Activated effector memory CD4-positive, alpha-beta T cell treated with Interleukin-2 at 50 U/mL for 16 hours (primary cell): ENCODE measurements around the gene SNED1.

Experiments
- DNase-seq: peaks from one replicate; pipeline ENCODE4 v3.0.0-alpha.2; 2020

The SNED1 gene

DNA sequence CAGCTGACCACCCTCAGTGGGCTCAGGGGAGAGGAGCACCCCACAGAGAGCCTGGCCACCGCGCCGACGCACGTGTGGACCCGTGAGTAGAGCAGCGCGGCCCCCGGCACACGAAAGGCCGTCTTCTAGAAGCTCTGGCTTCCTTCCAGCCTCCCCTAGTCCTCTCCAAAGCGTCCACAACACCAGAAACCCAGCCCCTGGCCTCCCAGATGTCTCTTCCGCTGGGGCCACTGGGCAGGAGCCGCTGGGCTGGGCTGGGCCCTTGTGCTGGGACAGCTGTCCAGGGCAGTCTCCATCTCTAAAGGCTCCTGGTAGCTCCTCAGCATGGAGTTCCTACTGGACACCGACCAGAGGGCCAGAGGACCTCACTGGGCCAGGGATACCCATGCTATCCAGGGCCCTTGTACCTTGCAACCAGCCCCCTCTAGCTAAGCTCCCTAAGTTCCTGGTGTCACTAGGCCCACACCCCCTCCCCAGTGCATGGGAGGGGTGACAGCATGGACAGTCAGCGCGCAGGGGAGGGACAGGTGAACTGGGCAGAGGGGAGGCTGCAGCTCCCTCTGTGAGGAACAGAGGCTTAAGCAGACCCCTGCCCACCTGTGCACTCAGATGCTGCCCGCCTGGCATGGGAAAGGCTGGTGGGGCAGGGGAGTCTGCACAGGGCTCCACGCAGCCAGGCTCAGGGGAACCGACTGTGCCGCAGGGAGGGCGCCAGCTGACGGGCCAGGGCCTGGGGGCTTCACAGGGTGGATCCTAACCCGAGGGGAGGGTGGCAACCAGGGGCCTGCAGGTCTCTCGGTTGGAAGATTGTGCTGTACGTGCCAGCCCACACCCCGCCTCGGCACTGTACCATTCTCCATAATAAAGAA is 70.8 kb downstream of the SNED1 start:
- no peak for DNase-seq

DNA sequence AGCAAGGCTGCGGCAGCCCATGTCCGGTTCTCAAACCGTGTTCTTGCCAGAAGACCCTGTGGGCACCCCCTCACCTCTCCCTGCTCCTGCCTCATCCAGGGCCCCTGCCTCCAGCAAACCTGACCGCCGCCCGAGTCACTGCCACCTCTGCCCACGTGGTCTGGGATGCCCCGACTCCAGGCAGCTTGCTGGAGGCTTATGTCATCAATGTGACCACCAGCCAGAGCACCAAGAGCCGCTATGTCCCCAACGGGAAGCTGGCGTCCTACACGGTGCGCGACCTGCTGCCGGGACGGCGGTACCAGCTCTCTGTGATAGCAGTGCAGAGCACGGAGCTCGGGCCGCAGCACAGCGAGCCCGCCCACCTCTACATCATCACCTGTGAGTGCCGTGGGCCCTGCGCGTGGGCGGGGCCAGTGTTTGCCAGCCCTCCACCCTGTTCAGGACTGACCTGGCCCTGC is 71.4 kb downstream of the SNED1 start:
- no peak for DNase-seq

DNA sequence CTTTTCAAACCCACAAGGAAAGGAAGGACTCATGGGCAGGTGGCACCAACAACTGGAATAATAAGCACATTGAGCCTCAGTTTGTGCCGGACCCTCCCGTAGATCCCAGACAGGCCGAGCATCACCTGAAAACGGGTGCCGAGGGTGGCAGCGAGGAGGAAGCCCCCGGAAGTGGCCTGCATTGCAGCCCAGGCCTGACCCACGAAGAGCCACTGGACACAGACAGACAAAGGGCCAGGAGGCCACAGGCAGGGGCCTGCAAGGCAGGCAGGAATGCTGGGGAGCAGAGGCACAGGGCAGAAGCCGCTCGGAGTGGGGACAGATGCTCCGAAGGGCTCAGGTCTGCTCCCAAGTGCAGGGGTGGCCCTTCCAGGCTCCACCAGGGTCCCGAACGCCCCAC is 71.9 kb downstream of the SNED1 start:
- DNase-seq = no peak

DNA sequence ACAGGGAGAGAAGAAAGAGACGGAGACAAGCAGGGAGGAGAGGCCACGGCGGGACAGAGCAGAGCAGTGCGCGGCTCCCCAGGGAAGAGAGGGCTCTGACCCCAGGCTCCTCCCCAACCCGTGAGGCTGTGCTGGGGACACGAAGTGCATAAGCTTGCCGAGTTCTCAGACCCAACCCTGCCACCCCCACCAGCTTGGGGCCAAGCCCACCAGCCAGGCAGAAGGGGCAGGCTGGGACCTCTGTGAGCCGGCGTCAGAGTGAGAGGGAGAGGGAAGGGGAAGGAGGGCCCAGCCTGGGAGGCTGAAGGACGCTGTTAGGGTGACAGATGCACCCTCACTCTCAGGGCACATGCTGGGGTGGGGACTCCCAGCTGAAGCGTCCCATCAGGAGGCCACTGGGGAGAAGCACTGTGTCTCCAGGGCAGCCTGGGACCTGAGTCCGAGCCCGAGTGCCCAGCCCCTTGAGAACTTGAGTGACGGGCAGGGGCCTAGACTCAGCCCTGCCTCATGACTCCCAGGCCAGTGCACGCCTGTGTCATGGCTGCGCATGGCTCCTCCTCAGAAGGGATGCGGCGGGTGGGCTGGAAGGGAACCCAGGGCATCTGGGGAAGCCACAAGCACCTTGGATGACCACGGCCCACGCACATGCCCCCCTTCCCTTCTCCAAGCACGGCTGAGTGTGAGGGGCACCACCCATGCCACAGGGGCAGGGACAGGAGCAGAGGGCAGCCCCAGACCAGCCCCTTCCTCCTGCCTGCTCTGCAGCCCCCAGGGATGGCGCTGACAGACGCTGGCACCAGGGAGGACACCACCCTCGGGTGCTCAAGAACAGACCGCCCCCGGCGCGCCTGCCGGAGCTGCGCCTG is 72.6 kb downstream of the SNED1 start:
- no peak for DNase-seq

DNA sequence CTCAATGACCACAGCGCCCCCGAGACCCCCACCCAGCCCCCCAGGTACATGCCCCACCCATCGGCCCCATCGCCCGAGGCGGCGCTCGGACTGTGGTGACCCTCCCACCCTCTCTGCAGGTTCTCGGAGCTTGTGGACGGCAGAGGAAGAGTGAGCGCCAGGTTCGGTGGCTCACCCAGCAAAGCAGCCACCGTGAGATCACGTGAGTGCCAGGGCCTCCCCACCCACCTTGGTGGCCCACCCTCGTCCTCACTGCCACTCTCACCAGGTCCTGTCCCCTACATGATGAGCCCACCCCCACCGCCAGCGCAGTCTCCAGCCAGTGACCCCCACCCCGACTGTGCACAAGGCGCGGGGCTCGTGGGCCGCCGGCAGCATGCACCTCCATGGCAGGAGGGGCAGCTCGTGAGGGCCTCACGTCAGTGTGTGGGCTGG is 73.3 kb downstream of the SNED1 start:
- DNase-seq = no peak

DNA sequence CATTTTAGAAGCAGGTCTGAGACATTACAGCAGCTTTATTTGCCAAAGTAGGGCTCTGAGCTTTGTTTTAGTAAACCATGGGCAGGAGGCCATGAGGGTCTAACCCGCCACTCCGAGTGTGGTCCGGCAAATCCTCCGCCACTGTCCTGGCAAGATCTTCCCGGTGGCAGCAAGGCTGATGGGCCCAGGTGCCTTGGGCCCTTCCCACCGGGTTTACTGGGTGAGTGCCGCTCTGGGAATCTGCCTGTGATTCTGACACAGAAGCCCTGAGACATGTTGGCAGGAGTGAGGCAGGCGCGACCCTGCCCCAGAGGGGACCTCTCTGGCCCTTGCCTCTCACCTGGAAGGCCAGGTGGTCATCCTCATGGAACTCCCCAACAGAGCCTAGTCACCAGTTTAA is 73.7 kb downstream of the SNED1 start:
- DNase-seq = no peak

DNA sequence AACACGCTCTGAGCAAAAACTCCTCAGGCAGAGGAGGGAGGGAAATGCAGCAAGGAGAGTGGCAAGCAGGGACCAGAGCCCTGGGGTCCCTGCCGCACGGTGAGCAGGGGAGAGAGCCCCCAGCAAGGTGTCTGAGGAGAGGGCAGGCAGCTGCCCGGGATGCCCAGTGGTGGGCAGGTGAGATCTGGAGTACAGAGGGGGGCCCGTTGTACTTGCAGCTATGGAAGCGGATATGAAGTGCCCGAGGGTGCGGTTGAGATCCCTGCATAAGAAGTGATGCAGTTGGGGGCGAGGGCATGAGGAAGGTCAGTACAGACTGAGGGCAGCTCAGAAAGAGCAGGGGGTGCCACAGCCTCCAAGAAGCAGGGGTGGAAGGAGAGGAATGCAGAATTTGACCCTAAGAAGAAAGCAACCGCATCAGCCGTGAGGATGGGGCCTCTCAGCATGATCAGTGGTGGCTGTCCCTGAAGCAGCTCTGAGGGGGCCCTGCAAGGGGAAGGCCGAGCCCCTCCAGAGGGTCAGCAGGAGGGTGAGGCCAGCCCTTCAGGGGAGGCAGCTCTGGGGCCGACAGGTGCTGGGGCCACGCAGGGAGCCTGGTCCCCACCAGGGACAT is 74.2 kb downstream of the SNED1 start:
- no peak for DNase-seq

DNA sequence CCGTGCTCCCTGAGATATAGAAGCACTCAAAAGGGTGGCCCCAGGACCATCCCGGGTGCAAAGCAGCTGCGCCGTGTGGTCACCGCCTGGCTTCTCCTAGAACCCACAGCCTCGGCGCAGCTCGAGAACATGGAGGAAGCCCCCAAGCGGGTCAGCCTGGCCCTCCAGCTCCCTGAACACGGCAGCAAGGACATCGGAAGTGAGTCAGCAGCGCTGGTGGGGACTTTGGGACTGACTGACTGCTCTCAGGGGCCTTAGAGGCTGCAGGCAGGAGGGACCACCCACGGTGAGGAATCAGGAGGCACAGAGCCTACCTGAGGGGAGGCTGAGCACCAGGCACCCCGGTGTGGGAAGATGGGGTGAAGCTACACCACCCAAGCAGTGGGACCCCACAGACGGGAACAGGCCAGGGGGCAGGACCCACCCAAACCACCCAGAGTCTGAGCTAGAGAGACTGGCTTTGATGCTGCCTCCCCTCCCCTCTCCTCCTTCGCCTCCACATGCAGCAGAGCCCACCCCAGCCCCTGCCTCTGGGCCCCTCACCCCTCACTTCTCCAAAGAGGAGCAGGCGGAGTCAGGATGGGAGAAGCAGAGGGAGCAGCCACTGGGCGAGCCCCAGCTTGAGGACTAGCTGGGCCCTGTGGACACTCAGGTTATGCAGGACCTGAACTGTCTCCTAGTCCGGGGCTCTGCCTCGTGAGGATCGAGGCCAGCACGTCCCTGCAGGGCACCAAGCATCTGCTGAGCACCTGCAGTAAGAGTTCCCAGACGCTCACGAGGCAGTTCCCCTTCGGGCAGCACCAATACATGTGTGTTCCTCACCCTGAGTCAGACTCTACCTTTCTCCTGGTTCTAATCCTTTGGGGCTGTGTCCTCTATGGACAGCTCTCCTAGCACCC is 75.0 kb downstream of the SNED1 start:
- no peak for DNase-seq

DNA sequence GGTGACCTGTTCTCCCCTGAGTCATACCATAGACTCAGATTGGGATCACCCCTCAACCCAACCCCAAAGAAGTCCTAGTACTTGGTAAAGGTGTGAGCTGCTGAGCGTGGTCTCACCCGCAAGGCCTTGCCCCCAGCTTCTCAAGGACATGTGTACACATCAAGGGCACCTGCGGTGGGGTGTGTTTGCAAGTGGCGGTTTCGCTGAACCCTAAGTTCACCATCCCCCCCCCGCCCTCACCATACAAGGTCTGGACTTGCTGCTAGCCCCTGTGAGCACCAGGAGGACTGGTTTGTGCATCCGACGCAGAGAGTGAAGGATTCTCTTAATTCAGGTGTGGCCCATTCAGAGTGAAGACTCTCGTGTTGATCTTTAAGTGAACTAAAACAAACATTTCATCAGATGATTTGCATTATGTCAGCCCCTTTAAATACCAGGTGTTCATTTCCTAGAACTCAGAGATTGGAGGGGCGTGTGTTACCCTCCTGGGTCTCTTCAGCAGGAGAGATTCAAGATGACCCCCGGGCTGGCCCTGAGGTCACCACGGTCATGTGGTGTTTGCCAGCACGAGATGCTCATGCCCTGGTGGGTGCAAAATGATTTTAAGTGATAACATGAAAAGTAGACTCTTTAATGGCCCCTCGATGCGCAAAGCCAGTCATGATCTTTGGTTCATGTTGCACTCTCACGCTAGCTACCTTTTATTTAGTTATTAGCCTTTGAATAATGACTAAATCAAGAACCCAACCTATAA is 75.8 kb downstream of the SNED1 start:
- DNase-seq = no peak

DNA sequence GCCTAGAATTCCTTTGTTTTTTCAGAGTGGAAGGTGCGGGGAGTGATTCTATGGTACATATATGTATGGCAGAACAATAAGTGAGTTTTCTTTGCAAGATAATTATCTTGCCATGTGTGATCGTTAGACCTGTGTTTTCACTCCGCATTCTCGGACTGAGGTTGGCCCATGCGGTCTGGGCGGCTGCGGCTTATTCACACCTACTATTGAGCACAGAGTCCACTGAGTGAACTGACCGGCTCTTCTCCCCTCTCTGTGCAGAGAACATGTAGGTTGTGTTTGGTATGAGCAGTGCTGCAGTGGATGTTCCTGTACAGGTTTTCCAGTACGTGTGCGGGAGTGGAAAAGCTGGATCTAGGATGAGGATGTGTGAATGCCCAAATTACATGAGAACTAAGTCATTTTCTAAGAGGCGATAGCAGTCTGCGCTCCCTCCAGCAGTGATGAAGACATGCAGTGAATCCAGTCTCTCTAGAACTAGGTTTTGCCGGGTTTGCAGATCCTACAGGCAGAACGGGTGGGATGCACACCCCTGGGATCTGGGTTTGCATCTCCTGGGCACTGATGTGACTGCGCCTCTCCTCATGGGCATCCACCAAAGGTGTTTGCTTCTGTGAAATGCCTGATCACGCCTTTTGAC is 76.6 kb downstream of the SNED1 start:
- no peak for DNase-seq

DNA sequence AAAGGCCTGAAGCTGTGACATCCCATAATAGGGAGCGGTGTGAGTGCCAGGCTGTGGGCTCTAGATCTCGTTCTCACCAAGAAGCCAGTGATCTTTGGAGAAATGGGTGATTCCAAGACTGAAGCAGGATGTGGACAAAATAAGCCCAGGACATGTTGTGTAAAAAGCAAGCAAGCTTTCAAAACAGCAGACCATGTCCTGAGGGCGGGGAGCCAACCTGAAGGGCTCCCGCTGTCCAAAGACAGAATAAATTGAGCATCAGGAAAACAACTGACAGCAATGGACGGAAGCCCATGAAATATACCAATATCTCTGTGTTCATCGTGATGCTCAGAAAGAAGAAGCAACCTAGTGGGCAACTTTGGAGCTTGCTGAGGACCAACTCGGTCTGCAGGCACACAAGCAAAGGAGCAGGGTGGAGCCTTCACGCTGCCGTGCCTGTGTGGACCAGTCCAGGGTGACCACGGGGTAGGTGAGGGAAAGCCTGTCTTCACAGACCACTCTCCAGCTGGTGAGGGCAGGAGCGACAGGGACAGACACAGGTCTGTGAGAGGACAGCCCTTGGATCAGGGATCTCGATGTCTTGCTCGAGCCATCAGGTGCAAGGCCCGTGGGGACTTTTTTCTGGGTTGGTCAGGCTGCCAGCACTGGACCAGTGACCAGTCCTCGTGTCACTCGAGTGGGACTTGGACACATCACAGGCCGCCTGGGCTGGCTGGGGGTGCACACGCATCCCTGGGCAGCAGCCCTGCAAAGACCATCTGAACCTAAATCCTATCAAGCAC is 82.2 kb downstream of the SNED1 start:
- no peak for DNase-seq

DNA sequence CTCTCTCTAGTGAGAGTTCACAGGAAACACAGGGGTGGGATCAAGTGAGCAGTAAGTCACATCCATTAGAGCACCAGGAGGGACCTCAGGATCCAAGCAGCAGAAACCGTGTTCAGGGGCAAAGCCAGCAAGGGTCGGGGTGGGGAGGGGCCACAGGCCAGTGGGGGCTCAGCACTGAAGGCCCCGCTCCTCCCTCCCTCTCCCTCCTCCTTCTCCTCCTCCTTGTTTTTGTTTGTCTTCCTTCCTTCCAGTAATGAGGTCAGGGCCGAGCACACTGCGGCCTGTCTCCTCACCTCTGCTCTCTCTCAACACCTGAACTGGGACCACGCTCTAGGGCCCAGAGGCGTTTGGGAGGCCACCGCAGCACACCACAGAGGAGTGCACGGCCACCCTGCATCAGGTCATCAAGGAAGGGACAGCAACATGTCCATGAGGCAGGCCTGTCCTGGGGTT is 82.8 kb downstream of the SNED1 start:
- no peak for DNase-seq

DNA sequence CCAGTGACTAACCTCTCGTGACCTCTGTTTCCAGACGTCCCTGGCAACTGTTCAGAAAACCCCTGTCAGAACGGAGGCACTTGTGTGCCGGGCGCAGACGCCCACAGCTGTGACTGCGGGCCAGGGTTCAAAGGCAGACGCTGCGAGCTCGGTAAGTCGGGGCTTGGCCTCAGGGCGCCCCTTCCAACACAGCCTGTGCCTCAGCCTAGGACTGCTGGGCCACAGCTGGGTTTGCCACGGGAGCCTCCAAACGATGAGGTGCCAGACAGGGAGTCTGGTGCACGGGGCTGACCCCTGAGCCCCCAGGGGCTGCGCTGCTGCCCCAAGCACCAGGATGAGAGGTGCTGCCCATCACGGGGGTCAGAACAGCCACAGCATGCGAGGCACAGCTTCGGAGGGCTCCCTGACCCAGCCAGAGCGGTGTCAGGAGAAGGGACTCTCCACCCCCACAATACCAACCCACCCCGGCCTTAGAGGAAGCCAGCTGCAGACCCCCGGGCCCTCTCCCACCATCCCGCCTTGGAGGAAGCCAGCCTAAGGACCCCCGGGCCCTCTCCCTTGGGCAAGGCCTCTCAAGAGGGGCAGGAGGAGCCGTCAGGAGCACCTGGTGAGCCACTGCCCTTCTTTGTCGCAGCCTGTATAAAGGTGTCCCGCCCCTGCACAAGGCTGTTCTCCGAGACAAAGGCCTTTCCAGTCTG is 83.4 kb downstream of the SNED1 start:
- no peak for DNase-seq

DNA sequence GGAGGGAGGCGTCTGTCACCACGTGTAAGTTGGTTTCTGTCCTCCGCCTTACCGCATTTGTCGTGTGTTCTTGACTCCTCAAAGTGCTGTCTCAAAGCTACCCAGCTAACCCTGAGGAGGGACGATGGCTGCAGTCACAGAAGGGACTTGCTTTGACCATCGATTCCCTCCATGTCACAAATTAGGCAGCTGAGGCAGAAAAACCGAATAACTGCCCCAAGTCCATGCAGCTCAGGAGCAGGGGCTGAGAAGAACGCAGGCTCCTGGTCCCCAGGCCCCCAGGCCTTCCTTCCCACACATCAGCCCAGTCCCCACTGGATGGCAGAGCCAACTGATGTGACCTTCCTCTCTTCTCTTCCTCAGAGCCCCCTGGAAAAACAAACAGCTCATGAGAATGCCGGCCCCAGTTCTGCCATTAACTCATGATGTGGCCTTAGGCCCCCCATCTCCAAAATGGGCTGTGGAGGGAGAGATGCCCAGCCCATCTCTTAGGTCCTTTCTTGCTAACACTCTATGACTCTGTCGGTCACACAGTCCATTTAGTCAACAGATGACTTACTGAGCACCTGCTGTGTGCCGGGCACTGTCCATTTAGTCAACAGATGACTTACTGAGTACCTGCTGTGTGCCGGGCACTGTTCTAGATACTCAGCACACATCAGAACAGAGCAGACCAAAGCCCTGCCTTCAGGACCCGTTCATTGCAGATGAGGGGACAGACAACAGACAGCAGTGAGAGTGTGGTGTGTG is 84.1 kb downstream of the SNED1 start:
- DNase-seq = no peak

DNA sequence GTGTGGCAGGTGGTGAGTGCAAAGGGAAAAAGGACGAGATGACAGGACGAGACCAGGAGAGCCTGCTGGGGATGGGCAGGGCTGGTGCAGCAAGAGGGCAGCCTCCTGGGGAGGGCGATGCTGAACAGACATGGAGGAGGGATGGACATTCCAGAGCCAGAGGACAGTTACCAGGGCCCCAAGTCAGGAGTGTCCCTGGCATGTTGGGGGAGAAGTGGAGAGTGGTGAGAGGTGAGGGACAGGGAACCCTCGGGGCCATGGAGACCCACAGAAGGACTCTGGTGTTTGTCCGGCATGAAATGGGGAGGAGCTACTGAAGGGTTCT is 84.6 kb downstream of the SNED1 start:
- DNase-seq = no peak

DNA sequence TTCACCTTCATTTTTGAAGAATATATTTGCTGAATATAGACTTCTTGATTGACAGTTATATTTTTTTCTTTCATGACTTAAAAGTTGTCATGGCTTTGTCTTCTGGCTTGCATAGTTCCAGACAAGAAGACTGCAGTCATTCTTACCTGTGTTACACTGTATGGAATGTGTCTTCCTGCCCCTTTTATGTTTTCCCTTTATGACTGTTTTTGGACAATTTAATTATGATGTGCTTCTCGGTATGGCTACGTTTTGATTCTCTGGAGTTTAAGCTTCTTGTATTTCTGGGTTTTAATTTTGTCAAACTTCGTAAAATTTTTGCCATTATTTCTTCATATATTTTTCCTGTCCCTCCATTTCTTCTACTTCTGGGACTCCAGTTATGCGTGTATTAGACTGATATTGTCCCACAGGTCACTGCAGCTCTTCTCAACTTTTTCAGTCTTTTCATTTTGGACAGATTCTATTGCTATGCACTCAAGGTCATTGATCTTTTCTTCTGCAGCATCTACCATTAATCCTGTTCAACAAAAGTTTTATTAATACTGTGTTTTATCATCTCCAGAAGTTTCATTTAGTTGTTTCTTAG is 86.5 kb downstream of the SNED1 start:
- DNase-seq = no peak

DNA sequence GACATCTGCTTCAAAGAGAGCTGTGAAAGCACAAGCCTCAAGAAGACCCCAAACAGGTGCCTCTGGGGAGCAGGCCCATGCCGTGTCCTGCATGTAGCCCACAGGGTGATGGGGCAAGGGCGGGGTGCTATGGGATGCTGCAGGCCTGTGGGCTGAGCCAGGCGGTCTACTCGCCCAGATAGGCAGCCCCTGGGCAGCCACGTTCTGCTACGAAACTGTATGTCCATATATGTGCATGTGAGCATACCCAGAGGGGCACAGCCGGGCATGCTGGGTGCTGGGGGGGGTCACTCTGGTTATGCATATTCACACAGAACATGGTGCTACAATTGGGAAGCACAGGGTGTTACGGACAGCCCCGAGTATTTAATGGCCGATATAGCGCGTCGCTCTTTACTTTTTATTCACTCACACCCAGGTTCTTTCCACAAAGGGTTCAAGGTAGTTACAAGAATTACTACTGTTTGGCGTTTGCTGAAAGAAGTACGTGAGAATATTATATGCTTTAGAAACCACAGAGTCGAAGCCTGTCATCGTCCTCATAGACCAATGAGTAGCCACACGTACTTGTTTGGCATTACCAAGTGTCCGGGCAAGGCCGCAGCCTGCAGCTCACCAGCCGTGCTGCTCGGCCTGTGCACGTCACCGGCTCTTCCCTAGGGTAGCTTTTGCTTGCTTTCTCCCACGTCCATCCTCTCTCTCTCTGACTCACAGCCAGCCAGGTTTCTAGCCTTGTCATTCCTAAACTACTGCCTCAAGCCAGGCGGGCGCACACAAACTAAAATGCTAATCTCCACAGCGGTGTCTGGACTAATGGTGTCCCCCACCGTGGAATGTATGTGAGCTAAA is 89.2 kb downstream of the SNED1 start:
- no peak for DNase-seq

DNA sequence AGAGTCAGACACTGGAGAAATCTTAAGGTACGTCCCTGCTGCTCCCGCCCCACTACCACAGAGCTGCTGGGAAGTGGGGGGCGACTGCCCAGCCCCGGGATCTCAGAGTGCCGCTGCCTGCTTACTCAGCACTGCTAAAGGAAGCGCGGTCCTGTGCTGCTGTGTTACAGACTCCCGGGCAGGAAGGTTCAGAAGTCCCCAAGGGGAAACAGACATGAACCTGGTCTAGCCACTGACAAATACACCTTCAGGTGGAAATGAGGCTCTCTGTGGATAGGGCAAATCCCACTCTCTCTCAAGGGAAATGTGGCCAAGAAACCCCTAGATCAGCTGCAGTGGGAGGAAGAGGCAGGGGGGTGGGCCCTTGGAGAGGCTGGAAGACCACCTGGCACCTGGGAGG is 90.0 kb downstream of the SNED1 start:
- DNase-seq = no peak
